PC-3 (cell line): ENCODE measurements around the gene IRAK3. TPM values are rescaled to one million over a fixed set of nuclear protein-coding genes. Genes with fewer than 3 reads are reported as not detected.

Source experiments
- ATAC-seq: fragments of 200-7000 bp; cut with Tn5 transposase; 2 replicates; pipeline ENCODE4 v1.9.1; 2020; ENCODE audit warnings: mild to moderate bottlenecking, moderate library complexity
- BruUV-seq: library from RNA; stranded (reverse); fragments of 400-500 nt; replicated peaks from 2 replicates; lab custom pipeline; 2021; lab: Mats Ljungman, UMichigan
- CTCF ChIA-PET: fragments of 300-600 bp; sonication (Branson Sonifier 250); formaldehyde crosslinking; loops from one replicate; lab custom pipeline; 2022; ENCODE audit warnings: antibody characterized with exemption; lab: Charles Lee
- POLR2A ChIA-PET: fragments of 300-600 bp; sonication (Branson Sonifier 250); formaldehyde crosslinking; loops from one replicate; lab custom pipeline; 2022; ENCODE audit warnings: antibody characterized with exemption; ENCODE audit not compliant: unreplicated experiment; lab: Charles Lee
- DNase-seq: peaks from one replicate; pipeline ENCODE4 v3.0.0-alpha.2; 2015
- H2AFZ ChIP-seq: fragments of 300-600 bp; sonication (generic); 2 replicates; pipeline ENCODE4 v1.6.0; 2016; ENCODE audit warnings: antibody characterized with exemption, low read length
- H3F3A ChIP-seq: fragments of 300-600 bp; sonication (generic); one replicate; pipeline ENCODE4 v1.6.0; 2017; ENCODE audit warnings: antibody characterized with exemption, low read length, control low read depth, mild to moderate bottlenecking; ENCODE audit not compliant: unreplicated experiment
- H3K27ac ChIP-seq: fragments of 300-600 bp; sonication (generic); 2 replicates; pipeline ENCODE4 v1.5.1; 2016; ENCODE audit warnings: mild to moderate bottlenecking, low read length
- H3K27me3 ChIP-seq: fragments of 300-600 bp; sonication (generic); 2 replicates; pipeline ENCODE4 v1.6.1; 2016; ENCODE audit warnings: low read length, mixed read lengths
- H3K36me3 ChIP-seq: fragments of 300-600 bp; sonication (generic); 2 replicates; pipeline ENCODE4 v1.6.1; 2016; ENCODE audit warnings: low read depth, mixed run types, low read length, mixed read lengths
- H3K4me1 ChIP-seq: fragments of 300-600 bp; sonication (generic); 2 replicates; pipeline ENCODE4 v1.5.1; 2016; ENCODE audit warnings: low read length; ENCODE audit not compliant: insufficient read depth
- H3K4me2 ChIP-seq: fragments of 300-600 bp; sonication (generic); 2 replicates; pipeline ENCODE4 v1.6.0; 2016; ENCODE audit warnings: low read length
- H3K4me3 ChIP-seq: fragments of 300-600 bp; sonication (generic); 2 replicates; pipeline ENCODE4 v1.5.1; 2016; ENCODE audit warnings: mild to moderate bottlenecking, low read length, mixed read lengths
- H3K79me2 ChIP-seq: fragments of 300-600 bp; sonication (generic); 2 replicates; pipeline ENCODE4 v1.6.1; 2017; ENCODE audit warnings: low read length, mixed read lengths
- H3K9ac ChIP-seq: fragments of 300-600 bp; sonication (generic); 2 replicates; pipeline ENCODE4 v1.6.0; 2016; ENCODE audit warnings: mild to moderate bottlenecking, low read length
- H3K9me2 ChIP-seq: fragments of 300-600 bp; sonication (generic); replicated peaks from 2 replicates; pipeline ENCODE4 v1.6.1; 2016; ENCODE audit warnings: mixed run types, low read length, mixed read lengths
- H3K9me3 ChIP-seq: fragments of 300-600 bp; sonication (generic); 2 replicates; pipeline ENCODE4 v1.6.1; 2016; ENCODE audit warnings: low read length, mixed read lengths
- H4K20me1 ChIP-seq: fragments of 300-600 bp; sonication (generic); 2 replicates; pipeline ENCODE4 v1.6.1; 2016; ENCODE audit warnings: low read length, mixed read lengths
- EZH2 ChIP-seq: fragments of 300-600 bp; sonication (generic); IDR thresholded peaks from one replicate; pipeline ENCODE4 v1.6.1; 2017; ENCODE audit warnings: antibody characterized with exemption, mild to moderate bottlenecking, low read length; ENCODE audit not compliant: unreplicated experiment
- EZH2phosphoT487 ChIP-seq: fragments of 300-600 bp; sonication (generic); IDR thresholded peaks from 2 replicates; pipeline ENCODE4 v1.6.1; 2018; ENCODE audit warnings: mild to moderate bottlenecking, antibody characterized with exemption, low read length, borderline replicate concordance
- intact Hi-C: fragments of 100-400 bp; cut with micrococcal nuclease; formaldehyde crosslinking; loops from 2 replicates; pipeline ENCODE4 v1.9.0; 2023
- total RNA-seq: library from RNA; depleted of rRNA; stranded (reverse); fragments of >200 nt; gene quantifications from 2 replicates; pipeline ENCODE4 v1.2.3, GENCODE V29; 2014
- TF ChIP-seq, protein P1 (sequence below): fragments of 300-600 bp; sonication (generic); conservative IDR thresholded peaks from 2 replicates; pipeline ENCODE4 v1.5.1; 2017; ENCODE audit warnings: antibody characterized with exemption, low read depth, mild to moderate bottlenecking, low read length

IRAK3 gene
- total RNA-seq, 1 experiment from 2014 or later, result not detected

DNA sequence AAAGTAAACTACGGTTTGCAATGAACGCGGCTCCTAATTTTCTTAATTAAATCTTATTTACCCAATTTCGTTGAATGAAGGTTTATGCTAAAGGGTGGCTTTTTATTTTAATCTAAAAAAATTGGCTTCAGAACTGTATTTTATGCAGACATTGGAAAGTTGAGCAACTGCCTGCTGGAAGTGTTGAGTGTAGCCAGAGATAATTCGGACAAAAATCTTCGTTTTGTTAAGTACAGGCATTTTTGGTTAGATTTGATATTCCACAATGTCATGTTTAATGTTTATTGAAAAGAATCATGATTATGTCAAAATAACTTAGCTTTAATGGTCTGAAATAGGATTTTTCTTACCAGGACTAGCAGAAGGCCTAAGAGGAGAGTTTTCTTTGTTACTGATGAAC is 875 bp downstream of the IRAK3 start:
- no peaks in the 10 kb centered on the region for H3K79me2 ChIP-seq
- ChIA-PET POLR2A (no interaction called here), CTCF (no interaction called here)
- intact Hi-C loops, result no loop called here
- no peaks in the 10 kb centered on the region for H4K20me1 ChIP-seq
- H3K4me1 ChIP-seq, result no peaks in the 10 kb centered on the region
- H3K9me2 ChIP-seq, result no peaks in the 10 kb centered on the region
- DNase-seq (no peak), ATAC-seq (no peak)
- H3K4me2 ChIP-seq, result no peak overlapping the region
- H3K4me3 ChIP-seq, result no peak overlapping the region
- no peaks in the 10 kb centered on the region for H3K36me3 ChIP-seq
- H3K9ac ChIP-seq, result no peak overlapping the region
- TF ChIP-seq EZH2phosphoT487, result no peak
- no peak for TF ChIP-seq EZH2
- peaks cover 9% of the 10 kb centered on the region; the same call in 1 of the 2 replicates for H3K27me3 ChIP-seq
- H3F3A ChIP-seq, result no peaks in the 10 kb centered on the region
- H3K9me3 ChIP-seq, result no peaks in the 10 kb centered on the region
- BruUV-seq, result no TSS peak
- no peak overlapping the region for H3K27ac ChIP-seq
- H2AFZ ChIP-seq, result no peak overlapping the region

DNA sequence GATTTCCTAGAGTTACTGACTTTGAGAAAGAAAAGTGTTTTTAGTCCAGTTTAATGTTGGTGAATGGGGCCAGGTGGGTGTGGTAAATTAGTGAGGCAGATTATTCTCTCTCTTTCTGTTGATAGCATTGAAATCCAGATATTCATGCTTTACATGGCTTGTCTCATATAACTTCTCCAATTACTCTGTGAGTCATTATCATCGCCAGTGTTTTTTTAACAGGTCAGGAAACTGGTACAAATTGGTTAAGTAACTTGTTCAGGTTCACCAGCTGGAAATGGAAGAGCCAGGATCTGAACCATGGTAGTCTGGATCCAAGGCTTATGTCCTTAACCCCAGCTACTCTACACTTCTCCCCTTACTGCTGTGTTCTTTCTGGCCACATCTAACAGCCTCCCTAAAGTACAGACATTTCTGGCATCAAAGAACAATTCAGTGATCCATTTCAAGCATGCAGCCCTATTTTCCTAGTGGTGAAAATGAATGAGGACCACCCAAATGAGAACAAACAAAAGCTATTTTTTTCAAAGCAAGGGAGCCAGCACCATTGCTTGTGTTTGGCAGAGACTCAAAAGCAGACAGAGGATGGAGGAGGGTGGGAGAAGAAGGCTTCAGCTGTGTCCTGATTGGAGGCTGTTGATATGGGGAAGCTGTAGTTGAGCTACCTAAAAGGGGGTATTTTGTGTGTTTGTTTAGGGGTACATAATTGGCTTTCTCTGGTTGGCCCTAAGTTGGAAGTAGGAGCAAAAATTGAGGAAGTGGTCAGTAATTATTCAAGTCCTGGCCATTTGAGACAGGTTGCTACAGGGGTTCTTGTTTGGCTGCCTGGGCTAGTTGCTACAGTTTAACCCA is 1.7 kb downstream of the IRAK3 start:
- Histone ChIP-seq H3F3A (no peaks in the 10 kb centered on the region), H3K79me2 (no peaks in the 10 kb centered on the region), H3K4me1 (no peaks in the 10 kb centered on the region), H3K36me3 (no peaks in the 10 kb centered on the region), H3K9ac (no peak overlapping the region), H3K9me2 (no peaks in the 10 kb centered on the region), H3K27me3 (peaks cover 9% of the 10 kb centered on the region; the same call in 1 of the 2 replicates), H2AFZ (no peak overlapping the region), H3K4me2 (no peak overlapping the region), H4K20me1 (no peaks in the 10 kb centered on the region), H3K4me3 (no peak overlapping the region), H3K27ac (no peak overlapping the region), H3K9me3 (no peaks in the 10 kb centered on the region)
- POLR2A ChIA-PET, result interaction anchor here (0.7 kb wide), 1 partner anchor 964 kb away, joined by 3 read pairs; no protein-coding TSS in a partner anchor
- intact Hi-C loops, result no loop called here
- DNase-seq, result peak; percentile 57
- CTCF ChIA-PET, result interaction anchor here (0.6 kb wide), 1 partner anchor 1475 kb away, joined by 3 read pairs; no protein-coding TSS in a partner anchor
- no TSS peak for BruUV-seq
- ATAC-seq, result peak; percentile 59
- no peak for TF ChIP-seq EZH2phosphoT487
- no peak for TF ChIP-seq EZH2
- TF ChIP-seq, protein P1, sequence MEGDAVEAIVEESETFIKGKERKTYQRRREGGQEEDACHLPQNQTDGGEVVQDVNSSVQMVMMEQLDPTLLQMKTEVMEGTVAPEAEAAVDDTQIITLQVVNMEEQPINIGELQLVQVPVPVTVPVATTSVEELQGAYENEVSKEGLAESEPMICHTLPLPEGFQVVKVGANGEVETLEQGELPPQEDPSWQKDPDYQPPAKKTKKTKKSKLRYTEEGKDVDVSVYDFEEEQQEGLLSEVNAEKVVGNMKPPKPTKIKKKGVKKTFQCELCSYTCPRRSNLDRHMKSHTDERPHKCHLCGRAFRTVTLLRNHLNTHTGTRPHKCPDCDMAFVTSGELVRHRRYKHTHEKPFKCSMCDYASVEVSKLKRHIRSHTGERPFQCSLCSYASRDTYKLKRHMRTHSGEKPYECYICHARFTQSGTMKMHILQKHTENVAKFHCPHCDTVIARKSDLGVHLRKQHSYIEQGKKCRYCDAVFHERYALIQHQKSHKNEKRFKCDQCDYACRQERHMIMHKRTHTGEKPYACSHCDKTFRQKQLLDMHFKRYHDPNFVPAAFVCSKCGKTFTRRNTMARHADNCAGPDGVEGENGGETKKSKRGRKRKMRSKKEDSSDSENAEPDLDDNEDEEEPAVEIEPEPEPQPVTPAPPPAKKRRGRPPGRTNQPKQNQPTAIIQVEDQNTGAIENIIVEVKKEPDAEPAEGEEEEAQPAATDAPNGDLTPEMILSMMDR, result no peak

DNA sequence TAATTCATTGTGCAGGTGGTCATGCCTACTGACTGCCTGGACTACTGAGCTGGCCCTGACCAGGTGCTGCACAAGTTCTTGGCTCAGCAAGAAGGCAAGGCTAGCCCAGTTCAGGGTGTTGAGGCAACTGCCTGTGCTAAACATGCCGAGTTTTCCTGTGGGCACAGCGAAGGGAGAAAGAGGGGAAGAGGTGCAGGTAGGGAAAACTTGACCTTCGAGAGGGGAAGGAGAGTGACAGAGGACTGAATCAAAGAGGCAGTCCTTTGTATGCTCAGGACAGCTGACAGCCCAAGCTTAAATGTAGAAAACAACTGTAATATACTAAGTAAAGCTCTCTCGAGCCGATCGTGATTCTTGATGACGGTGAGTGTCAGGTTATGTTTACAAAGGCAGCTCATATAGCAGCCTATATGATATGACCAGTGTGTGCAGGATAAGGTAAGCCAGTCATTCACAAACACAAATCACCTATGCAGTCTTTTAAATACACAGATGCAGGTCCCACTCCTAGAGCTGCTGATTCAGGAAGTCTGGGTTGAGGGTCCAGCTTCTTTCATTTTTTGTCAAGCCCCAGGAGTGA is 2.6 kb downstream of the IRAK3 start:
- H2AFZ ChIP-seq, result no peak overlapping the region
- no peak overlapping the region for H3K9ac ChIP-seq
- ChIA-PET POLR2A (interaction anchor here (0.7 kb wide), 1 partner anchor 963 kb away, joined by 3 read pairs; no protein-coding TSS in a partner anchor), CTCF (interaction anchor here (0.6 kb wide), 1 partner anchor 1476 kb away, joined by 3 read pairs; no protein-coding TSS in a partner anchor)
- TF ChIP-seq EZH2 (no peak), EZH2phosphoT487 (no peak)
- TF ChIP-seq, protein P1, result no peak
- no peaks in the 10 kb centered on the region for H4K20me1 ChIP-seq
- no peak for ATAC-seq
- no peak overlapping the region for H3K4me3 ChIP-seq
- H3K4me2 ChIP-seq, result no peak overlapping the region
- H3K4me1 ChIP-seq, result no peaks in the 10 kb centered on the region
- peaks cover 13% of the 10 kb centered on the region for H3K27me3 ChIP-seq
- no TSS peak for BruUV-seq
- no peak for DNase-seq
- H3K79me2 ChIP-seq, result no peaks in the 10 kb centered on the region
- no peaks in the 10 kb centered on the region for H3K9me2 ChIP-seq
- H3K27ac ChIP-seq, result no peak overlapping the region
- intact Hi-C loops, result no loop called here
- H3K9me3 ChIP-seq, result no peaks in the 10 kb centered on the region
- no peaks in the 10 kb centered on the region for H3K36me3 ChIP-seq
- H3F3A ChIP-seq, result no peaks in the 10 kb centered on the region
